DND-41 (cell line): ENCODE data around the gene GPR176.

Experiments used
- ATAC-seq: fragments of 200-7000 bp; cut with Tn5 transposase; 3 replicates; pipeline ENCODE4 v1.9.1; 2021; ENCODE audit warnings: low read depth; ENCODE audit not compliant: insufficient read depth
- DNase-seq: peaks from one replicate; pipeline ENCODE4 v3.0.0-alpha.2; 2020
- H2AFZ ChIP-seq: 2 replicates; pipeline ENCODE4 v1.6.0; 2012; ENCODE audit warnings: low read depth, low read length
- H3K27ac ChIP-seq: 2 replicates; pipeline ENCODE4 v1.5.1; 2012; ENCODE audit warnings: low read length, inconsistent platforms
- H3K27me3 ChIP-seq: fragments of 200-600 bp; sonication (generic); 2 replicates; pipeline ENCODE4 v1.6.0; 2012; ENCODE audit warnings: low read length, mild to moderate bottlenecking, inconsistent platforms; ENCODE audit not compliant: insufficient read depth, poor library complexity
- H3K36me3 ChIP-seq: 2 replicates; pipeline ENCODE4 v1.5.1; 2012; ENCODE audit warnings: low read length, inconsistent platforms; ENCODE audit not compliant: insufficient read depth
- H3K4me1 ChIP-seq: 2 replicates; pipeline ENCODE4 v1.5.1; 2012; ENCODE audit warnings: mild to moderate bottlenecking, low read length; ENCODE audit not compliant: insufficient read depth
- H3K4me2 ChIP-seq: 2 replicates; pipeline ENCODE4 v1.6.0; 2012; ENCODE audit warnings: mild to moderate bottlenecking, moderate library complexity, low read length, inconsistent platforms; ENCODE audit not compliant: insufficient read depth
- H3K4me3 ChIP-seq, 2 experiments: fragments of 200-600 bp in 1 of 2; shearing (Covaris generic) in 1 of 2; 2 replicates each; pipeline ENCODE4 v1.5.1; 2012 to 2016; ENCODE audit warnings: inconsistent platforms in 2 of 2, low read length in 2 of 2, mild to moderate bottlenecking in 2 of 2, low read depth in 1 of 2, moderate library complexity in 1 of 2
- H3K79me2 ChIP-seq: 2 replicates; pipeline ENCODE4 v1.6.0; 2012; ENCODE audit warnings: low read length, inconsistent platforms; ENCODE audit not compliant: insufficient read depth
- H3K9ac ChIP-seq: 2 replicates; pipeline ENCODE4 v1.6.0; 2012; ENCODE audit warnings: low read depth, mild to moderate bottlenecking, inconsistent platforms, low read length, moderate library complexity
- H3K9me3 ChIP-seq: 2 replicates; pipeline ENCODE4 v1.5.1; 2012; ENCODE audit warnings: low read length, moderate library complexity, mild to moderate bottlenecking, inconsistent platforms; ENCODE audit not compliant: insufficient read depth, severe bottlenecking
- H4K20me1 ChIP-seq: 2 replicates; pipeline ENCODE4 v1.6.0; 2012; ENCODE audit warnings: low read length; ENCODE audit not compliant: insufficient read depth
- EZH2 ChIP-seq: IDR thresholded peaks from 3 replicates; pipeline ENCODE4 v1.6.1; 2012; ENCODE audit warnings: borderline replicate concordance, low read depth, mild to moderate bottlenecking, moderate library complexity, low read length, inconsistent platforms; ENCODE audit not compliant: severe bottlenecking
- TF ChIP-seq, protein P1 (sequence below): IDR thresholded peaks from 2 replicates; pipeline ENCODE4 v1.5.1; 2012; ENCODE audit warnings: borderline replicate concordance, low read length, moderate library complexity, mild to moderate bottlenecking; ENCODE audit not compliant: poor library complexity, severe bottlenecking; ENCODE audit errors: extremely low read depth

Gene GPR176

GRCh38 chr15:39804026-39804425 lies 116.0 kb downstream of the GPR176 start:
- TF ChIP-seq EZH2 = no peak
- TF ChIP-seq, protein P1, sequence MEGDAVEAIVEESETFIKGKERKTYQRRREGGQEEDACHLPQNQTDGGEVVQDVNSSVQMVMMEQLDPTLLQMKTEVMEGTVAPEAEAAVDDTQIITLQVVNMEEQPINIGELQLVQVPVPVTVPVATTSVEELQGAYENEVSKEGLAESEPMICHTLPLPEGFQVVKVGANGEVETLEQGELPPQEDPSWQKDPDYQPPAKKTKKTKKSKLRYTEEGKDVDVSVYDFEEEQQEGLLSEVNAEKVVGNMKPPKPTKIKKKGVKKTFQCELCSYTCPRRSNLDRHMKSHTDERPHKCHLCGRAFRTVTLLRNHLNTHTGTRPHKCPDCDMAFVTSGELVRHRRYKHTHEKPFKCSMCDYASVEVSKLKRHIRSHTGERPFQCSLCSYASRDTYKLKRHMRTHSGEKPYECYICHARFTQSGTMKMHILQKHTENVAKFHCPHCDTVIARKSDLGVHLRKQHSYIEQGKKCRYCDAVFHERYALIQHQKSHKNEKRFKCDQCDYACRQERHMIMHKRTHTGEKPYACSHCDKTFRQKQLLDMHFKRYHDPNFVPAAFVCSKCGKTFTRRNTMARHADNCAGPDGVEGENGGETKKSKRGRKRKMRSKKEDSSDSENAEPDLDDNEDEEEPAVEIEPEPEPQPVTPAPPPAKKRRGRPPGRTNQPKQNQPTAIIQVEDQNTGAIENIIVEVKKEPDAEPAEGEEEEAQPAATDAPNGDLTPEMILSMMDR = no peak
- H3K4me2 ChIP-seq = no peak overlapping the region
- no peaks in the 10 kb centered on the region for H3K4me1 ChIP-seq
- no peaks in the 10 kb centered on the region for H3K79me2 ChIP-seq
- no peak overlapping the region for H3K9ac ChIP-seq
- peaks cover 22% of the 10 kb centered on the region for H3K27me3 ChIP-seq
- H3K36me3 ChIP-seq = no peaks in the 10 kb centered on the region
- no peak overlapping the region for H3K27ac ChIP-seq
- DNase-seq (no peak), ATAC-seq (no peak)
- no peaks in the 10 kb centered on the region for H3K9me3 ChIP-seq
- no peak overlapping the region for H3K4me3 ChIP-seq
- no peaks in the 10 kb centered on the region for H4K20me1 ChIP-seq
- no peak overlapping the region for H2AFZ ChIP-seq

DNA sequence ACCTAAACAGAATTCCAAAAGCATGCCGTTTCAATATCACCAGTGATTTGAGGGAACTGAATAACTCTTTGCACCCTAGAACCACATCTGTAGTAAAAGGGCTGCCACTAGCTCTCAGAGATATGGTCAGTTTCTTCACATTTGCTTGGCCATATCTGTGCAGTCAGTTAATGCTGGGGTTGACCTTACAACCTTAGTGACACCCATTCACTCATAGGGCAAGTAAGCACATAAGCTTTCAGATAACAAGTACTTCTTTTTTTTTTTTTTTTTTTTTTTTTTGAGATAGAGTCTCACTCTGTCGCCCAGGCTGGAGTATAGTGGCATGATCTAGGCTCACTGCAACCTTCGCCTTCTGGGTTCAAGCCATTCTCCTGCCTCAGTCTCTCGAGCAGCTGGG lies 117.0 kb downstream of the GPR176 start:
- peaks cover 19% of the 10 kb centered on the region for H3K27me3 ChIP-seq
- no peak overlapping the region for H3K27ac ChIP-seq
- H2AFZ ChIP-seq = no peak overlapping the region
- H3K9me3 ChIP-seq = no peaks in the 10 kb centered on the region
- no peak overlapping the region for H3K4me3 ChIP-seq
- H3K4me1 ChIP-seq = no peaks in the 10 kb centered on the region
- H3K9ac ChIP-seq = no peak overlapping the region
- DNase-seq (no peak), ATAC-seq (no peak)
- no peaks in the 10 kb centered on the region for H4K20me1 ChIP-seq
- H3K4me2 ChIP-seq = no peak overlapping the region
- H3K79me2 ChIP-seq = no peaks in the 10 kb centered on the region
- TF ChIP-seq, protein P1 = no peak
- TF ChIP-seq EZH2 = no peak
- H3K36me3 ChIP-seq = no peaks in the 10 kb centered on the region

DNA sequence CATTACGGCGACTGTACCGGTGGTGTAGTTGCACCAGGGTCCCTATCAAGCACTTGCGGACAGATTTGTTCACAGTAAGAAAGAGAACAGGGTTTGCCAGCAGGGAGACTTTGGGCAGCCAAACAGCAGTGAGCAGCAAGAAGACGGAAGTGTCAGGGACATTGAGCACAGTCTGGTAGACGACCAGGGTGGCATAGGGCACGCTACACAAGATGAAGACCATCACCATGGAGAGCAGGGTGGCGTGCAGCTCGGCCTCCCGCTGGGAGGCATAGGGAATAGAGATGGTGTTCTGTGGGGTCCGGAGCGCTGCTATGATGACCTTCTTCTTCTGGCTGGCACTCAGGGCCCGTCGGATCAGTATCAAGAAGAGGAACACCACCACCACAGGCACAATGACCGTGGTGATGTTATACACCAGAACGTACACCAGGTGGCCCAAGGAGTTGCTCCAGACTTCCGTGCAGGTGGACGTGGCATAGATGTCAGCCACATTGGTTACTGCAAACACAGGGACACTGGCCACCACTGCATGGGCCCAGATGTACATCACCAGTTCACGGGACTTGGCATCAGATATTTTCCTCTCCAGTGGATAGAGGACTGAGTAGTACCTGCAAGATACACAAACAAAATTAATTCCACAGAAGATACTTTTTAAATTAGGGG lies 118.3 kb downstream of the GPR176 start:
- Histone ChIP-seq H3K27me3 (peaks cover 14% of the 10 kb centered on the region), H2AFZ (no peak overlapping the region), H4K20me1 (no peaks in the 10 kb centered on the region), H3K4me2 (no peak overlapping the region), H3K36me3 (no peaks in the 10 kb centered on the region), H3K9me3 (no peaks in the 10 kb centered on the region), H3K4me3 (no peak overlapping the region), H3K79me2 (no peaks in the 10 kb centered on the region), H3K27ac (no peak overlapping the region), H3K9ac (no peak overlapping the region), H3K4me1 (no peaks in the 10 kb centered on the region)
- DNase-seq = peak; percentile 13
- 0 out of 3 replicates have a peak, but pooled peaks have one; percentile 48 for ATAC-seq
- TF ChIP-seq, protein P1 = peak; percentile 55
- TF ChIP-seq EZH2 = no peak
